Activated B cell treated with CpG ODN at 0.5 μM for 24 hours (primary cell): ENCODE results near the gene ARL2BP. TPM values are rescaled to one million over a fixed set of nuclear protein-coding genes. Genes with fewer than 3 reads are reported as not detected.

Experiments
- ATAC-seq: fragments of 200-7000 bp; cut with Tn5 transposase; one replicate; pipeline ENCODE4 v1.10.0; 2021; ENCODE audit warnings: low read depth, mild to moderate bottlenecking, moderate library complexity
- CTCF ChIA-PET: fragments of 350-600 bp; sonication (Branson Sonifier 250); formaldehyde crosslinking; loops from one replicate; lab custom pipeline; 2021; ENCODE audit warnings: antibody characterized with exemption; lab: Charles Lee
- POLR2A ChIA-PET: fragments of 350-600 bp; sonication (Branson Sonifier 250); formaldehyde crosslinking; loops from one replicate; lab custom pipeline; 2021; ENCODE audit warnings: antibody characterized with exemption; lab: Charles Lee
- DNase-seq: peaks from one replicate; pipeline ENCODE4 v3.0.0; 2022
- H3K27ac Mint-ChIP-seq: one replicate; pipeline ENCODE4 v1.8.0; 2020; ENCODE audit warnings: mixed read lengths
- H3K27me3 Mint-ChIP-seq: one replicate; pipeline ENCODE4 v1.8.0; 2021; ENCODE audit warnings: mixed read lengths
- H3K36me3 Mint-ChIP-seq: one replicate; pipeline ENCODE4 v1.8.0; 2021; ENCODE audit warnings: low read depth, mixed read lengths
- H3K4me1 Mint-ChIP-seq: one replicate; pipeline ENCODE4 v1.8.0; 2021; ENCODE audit warnings: mixed read lengths
- H3K4me3 Mint-ChIP-seq: one replicate; pipeline ENCODE4 v1.8.0; 2020; ENCODE audit warnings: mild to moderate bottlenecking, mixed read lengths
- H3K9me3 Mint-ChIP-seq: one replicate; pipeline ENCODE4 v1.8.0; 2020; ENCODE audit warnings: mixed read lengths
- intact Hi-C: fragments of 100-400 bp; cut with micrococcal nuclease; formaldehyde crosslinking; loops from one replicate; pipeline ENCODE4 v1.15.1; 2024
- total RNA-seq: library from RNA; stranded (reverse); gene quantifications from 2 replicates; pipeline ENCODE4 v1.2.3, GENCODE V29; 2022
- TF ChIP-seq, protein P1 (sequence below): fragments of 200-600 bp; IDR thresholded peaks from one replicate; pipeline ENCODE4 v1.8.0; 2022; ENCODE audit warnings: antibody characterized with exemption, mild to moderate bottlenecking

ARL2BP gene
- total RNA-seq, 1 donor from 2014 or later, result 27.1 TPM

DNA sequence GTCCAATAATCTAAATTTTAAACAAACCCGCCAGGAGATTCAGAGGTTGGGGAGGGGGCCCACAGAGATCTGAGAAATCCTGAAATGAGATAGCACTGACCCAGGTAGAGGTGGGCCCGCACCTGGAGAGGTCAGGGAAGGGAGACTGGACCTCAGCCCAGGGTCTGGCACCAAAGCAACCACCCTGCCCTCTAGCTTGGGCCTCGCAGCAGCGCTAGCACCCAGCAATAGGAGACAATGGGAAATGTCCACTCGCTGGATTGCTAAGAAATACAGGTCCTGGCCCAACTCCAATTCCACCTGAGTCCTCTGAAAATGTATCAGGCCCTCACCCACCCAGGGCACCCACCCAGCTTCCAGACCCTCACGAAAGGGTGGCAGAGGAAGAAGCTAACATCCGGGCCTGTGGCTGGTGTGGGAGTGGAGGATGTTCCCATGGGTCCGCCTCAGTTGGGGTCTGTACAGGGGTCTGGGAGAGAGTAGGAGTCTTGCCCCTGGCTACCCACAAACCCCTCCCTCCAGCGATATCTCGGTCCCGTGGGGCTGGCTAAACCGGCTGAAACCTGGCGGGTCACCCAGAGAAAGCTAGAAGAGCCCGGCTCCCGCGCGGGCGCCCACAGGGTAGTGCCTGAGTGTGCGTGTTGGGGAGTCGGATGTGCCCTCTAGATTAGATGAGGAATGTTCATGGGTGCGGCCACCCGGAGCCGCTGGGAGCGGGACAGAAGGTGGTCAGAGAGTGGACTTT is 38.3 kb downstream of the ARL2BP start:
- Mint-ChIP-seq H3K9me3 (no peaks in the 10 kb centered on the region), H3K4me3 (peak overlapping the region; percentile 74), H3K4me1 (peaks cover 6% of the 10 kb centered on the region), H3K27ac (no peak overlapping the region), H3K36me3 (no peaks in the 10 kb centered on the region), H3K27me3 (peaks cover 21% of the 10 kb centered on the region)
- ATAC-seq, result no peak
- ChIA-PET CTCF (no interaction called here), POLR2A (interaction anchor here (1.0 kb wide), 1 partner anchor 27 kb away, joined by 3 read pairs; no protein-coding TSS in a partner anchor)
- TF ChIP-seq, protein P1, sequence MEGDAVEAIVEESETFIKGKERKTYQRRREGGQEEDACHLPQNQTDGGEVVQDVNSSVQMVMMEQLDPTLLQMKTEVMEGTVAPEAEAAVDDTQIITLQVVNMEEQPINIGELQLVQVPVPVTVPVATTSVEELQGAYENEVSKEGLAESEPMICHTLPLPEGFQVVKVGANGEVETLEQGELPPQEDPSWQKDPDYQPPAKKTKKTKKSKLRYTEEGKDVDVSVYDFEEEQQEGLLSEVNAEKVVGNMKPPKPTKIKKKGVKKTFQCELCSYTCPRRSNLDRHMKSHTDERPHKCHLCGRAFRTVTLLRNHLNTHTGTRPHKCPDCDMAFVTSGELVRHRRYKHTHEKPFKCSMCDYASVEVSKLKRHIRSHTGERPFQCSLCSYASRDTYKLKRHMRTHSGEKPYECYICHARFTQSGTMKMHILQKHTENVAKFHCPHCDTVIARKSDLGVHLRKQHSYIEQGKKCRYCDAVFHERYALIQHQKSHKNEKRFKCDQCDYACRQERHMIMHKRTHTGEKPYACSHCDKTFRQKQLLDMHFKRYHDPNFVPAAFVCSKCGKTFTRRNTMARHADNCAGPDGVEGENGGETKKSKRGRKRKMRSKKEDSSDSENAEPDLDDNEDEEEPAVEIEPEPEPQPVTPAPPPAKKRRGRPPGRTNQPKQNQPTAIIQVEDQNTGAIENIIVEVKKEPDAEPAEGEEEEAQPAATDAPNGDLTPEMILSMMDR, result no peak
- DNase-seq, result no peak
- intact Hi-C loops, result no loop called here

DNA sequence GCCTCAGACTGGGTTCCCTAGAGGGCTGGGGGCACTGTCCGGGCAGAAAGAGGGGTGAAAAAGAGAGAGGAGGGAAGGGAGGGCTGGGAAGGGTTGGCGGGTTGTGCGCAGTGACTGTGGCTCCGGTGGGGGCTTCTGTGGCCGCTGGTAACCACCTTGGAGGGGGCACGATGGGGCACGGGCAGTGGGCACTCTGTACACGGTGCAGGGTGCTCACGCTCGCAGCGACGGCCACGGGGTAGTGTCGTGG is 38.8 kb downstream of the ARL2BP start:
- no peaks in the 10 kb centered on the region for H3K36me3 Mint-ChIP-seq
- peak overlapping the region; percentile 74 for H3K4me3 Mint-ChIP-seq
- ATAC-seq, result no peak
- no peaks in the 10 kb centered on the region for H3K9me3 Mint-ChIP-seq
- TF ChIP-seq, protein P1, result no peak
- ChIA-PET POLR2A (interaction anchor here (1.0 kb wide), 1 partner anchor 27 kb away, joined by 3 read pairs; no protein-coding TSS in a partner anchor), CTCF (no interaction called here)
- peaks cover 6% of the 10 kb centered on the region for H3K4me1 Mint-ChIP-seq
- no peak for DNase-seq
- intact Hi-C loops, result loop anchor here (1.0 to 2.0 kb wide), 2 partner anchors 15 to 39 kb away; partner anchors contain the start of gene ARL2BP
- H3K27me3 Mint-ChIP-seq, result peaks cover 21% of the 10 kb centered on the region
- no peak overlapping the region for H3K27ac Mint-ChIP-seq

DNA sequence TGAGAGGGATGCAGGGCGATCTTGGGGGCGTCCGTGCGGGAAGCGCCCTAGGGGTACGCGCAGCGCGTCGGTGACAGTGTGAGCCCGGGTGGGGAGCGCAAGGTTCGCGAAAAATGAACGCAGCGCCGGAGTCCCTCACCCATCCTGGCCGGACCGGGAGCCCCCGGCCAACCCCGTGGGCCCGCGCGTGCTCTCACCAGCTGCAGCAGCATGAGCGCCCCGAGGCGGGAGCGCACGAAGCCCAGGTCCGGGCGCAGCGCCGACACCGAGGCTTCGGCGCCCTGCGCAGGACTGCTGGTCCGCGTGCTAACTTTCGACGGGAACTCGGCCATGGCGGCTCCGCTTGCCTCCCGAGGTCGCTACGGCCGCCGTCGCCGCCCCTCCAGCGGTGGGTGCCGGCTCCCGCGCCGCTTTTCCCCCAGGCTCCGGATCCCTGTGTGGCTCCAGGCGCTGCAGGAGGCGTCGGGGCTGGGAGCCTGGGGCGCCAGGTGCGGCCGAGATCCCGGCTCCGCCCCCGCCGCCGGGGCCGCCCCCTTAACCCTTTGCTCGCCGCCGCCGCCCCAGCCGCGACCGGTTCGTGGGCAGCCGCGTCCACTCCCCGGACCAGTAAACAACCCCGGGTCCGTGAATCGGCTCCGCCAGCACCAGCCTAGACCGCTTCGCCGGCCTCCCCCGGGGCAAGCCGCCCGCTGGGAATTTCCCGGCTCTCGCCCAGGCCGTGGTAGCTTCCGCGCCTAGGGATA is 39.3 kb downstream of the ARL2BP start, which contains the start of gene PLLP:
Gene PLLP, minus strand, starts transcription at position 464 of the 743 bp plus-strand sequence. Its CDS starts 132 bp downstream, at position 332.
- Mint-ChIP-seq H3K9me3 (no peaks in the 10 kb centered on the region), H3K4me1 (peaks cover 6% of the 10 kb centered on the region), H3K36me3 (no peaks in the 10 kb centered on the region), H3K4me3 (peak within 1 kb of the TSS; percentile 74), H3K27me3 (peaks cover 21% of the 10 kb centered on the region), H3K27ac (no peak within 1 kb of the TSS)
- CTCF ChIA-PET, result interaction anchor here (1.1 kb wide), 1 partner anchor 132 kb away, joined by 3 read pairs; no protein-coding TSS in a partner anchor
- intact Hi-C loops, result loop anchor here (1.0 to 2.0 kb wide), 2 partner anchors 15 to 40 kb away; partner anchors contain the start of gene ARL2BP
- peak; percentile 57 for DNase-seq
- POLR2A ChIA-PET, result interaction anchor here (1.0 to 1.6 kb wide), 2 partner anchors 28 to 99 kb away, joined by 3 read pairs; partner anchors contain the start of genes PSME3IP1 and RSPRY1
- TF ChIP-seq, protein P1, result no peak
- peak; percentile 61 for ATAC-seq

DNA sequence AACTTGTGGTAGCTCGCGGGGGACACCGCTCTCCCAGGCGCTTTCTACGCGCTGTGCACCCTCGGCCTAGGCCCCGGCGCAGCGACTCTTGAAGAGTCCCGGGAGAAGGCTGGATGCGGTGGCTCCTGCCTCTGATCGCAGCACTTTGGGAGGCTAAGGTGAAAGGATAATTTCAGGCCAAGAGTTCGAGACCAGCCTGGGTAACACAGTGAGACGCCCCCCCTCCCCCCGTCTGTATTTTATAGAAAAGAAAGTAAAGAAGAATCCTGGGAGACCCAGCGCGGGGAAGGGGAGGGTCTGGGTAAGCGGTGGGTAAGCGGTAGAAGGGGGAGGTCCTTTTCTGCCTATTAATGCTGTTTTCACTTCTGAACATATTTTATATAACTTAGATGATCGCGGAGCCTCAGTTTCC is 39.9 kb downstream of the ARL2BP start:
- ATAC-seq (no peak), DNase-seq (no peak)
- Mint-ChIP-seq H3K4me3 (peak overlapping the region; percentile 67), H3K36me3 (no peaks in the 10 kb centered on the region), H3K9me3 (no peaks in the 10 kb centered on the region), H3K4me1 (peaks cover 6% of the 10 kb centered on the region), H3K27me3 (peaks cover 21% of the 10 kb centered on the region), H3K27ac (no peak overlapping the region)
- TF ChIP-seq, protein P1, result no peak
- POLR2A ChIA-PET, result interaction anchor here (1.6 kb wide), 1 partner anchor 99 kb away, joined by 3 read pairs; the partner anchor contains the start of genes PSME3IP1 and RSPRY1
- CTCF ChIA-PET, result interaction anchor here (1.1 kb wide), 1 partner anchor 132 kb away, joined by 3 read pairs; no protein-coding TSS in a partner anchor
- intact Hi-C loops, result loop anchor here (1.0 to 2.0 kb wide), 2 partner anchors 14 to 40 kb away; partner anchors contain the start of gene ARL2BP
